IPS DF 4.7 (cell line): ENCODE data around the gene LPP.

Experiments used
- DNase-seq: peaks from one replicate; pipeline ENCODE4 v3.0.0-alpha.2; 2013; ENCODE audit warnings: low spot score; ENCODE audit errors: extremely low read depth

LPP gene

GRCh38 chr3:188734395-188734794 is 580.4 kb downstream of the LPP start:
- no peak for DNase-seq

- no peak for DNase-seq
These were observed 585.6 kb downstream of the LPP start for GRCh38 chr3:188739511-188739910.

GRCh38 chr3:188740010-188740409 is 586.1 kb downstream of the LPP start:
- no peak for DNase-seq

- DNase-seq = no peak
These were observed 589.0 kb downstream of the LPP start for GRCh38 chr3:188742755-188743550.

GRCh38 chr3:188744166-188744565 is 590.2 kb downstream of the LPP start:
- DNase-seq = no peak

- no peak for DNase-seq
These were observed 591.1 kb downstream of the LPP start for GRCh38 chr3:188745031-188745430.

GRCh38 chr3:188746291-188746783 is 592.4 kb downstream of the LPP start:
- DNase-seq = no peak

GRCh38 chr3:188747489-188747888 is 593.5 kb downstream of the LPP start:
- no peak for DNase-seq

GRCh38 chr3:188749010-188749617 is 595.2 kb downstream of the LPP start:
- DNase-seq = peak; percentile 51

- DNase-seq = no peak
These were observed 595.9 kb downstream of the LPP start for GRCh38 chr3:188749830-188750229.

- DNase-seq = no peak
These were observed 596.7 kb downstream of the LPP start for GRCh38 chr3:188750617-188751016.

- DNase-seq = no peak
These were observed 598.9 kb downstream of the LPP start for GRCh38 chr3:188752850-188753249.

- no peak for DNase-seq
These were observed 600.3 kb downstream of the LPP start for GRCh38 chr3:188754267-188754666.

GRCh38 chr3:188756241-188756640 is 602.3 kb downstream of the LPP start:
- no peak for DNase-seq

GRCh38 chr3:188759336-188760005 is 605.5 kb downstream of the LPP start:
- DNase-seq = no peak

GRCh38 chr3:188760408-188760807 is 606.5 kb downstream of the LPP start:
- no peak for DNase-seq

GRCh38 chr3:188761439-188761838 is 607.5 kb downstream of the LPP start:
- DNase-seq = no peak

- no peak for DNase-seq
These were observed 608.0 kb downstream of the LPP start for GRCh38 chr3:188761964-188762363.

GRCh38 chr3:188764609-188765008 is 610.7 kb downstream of the LPP start:
- DNase-seq = no peak

GRCh38 chr3:188769831-188770230 is 615.9 kb downstream of the LPP start:
- no peak for DNase-seq

GRCh38 chr3:188772886-188773285 is 618.9 kb downstream of the LPP start:
- DNase-seq = no peak

- no peak for DNase-seq
These were observed 621.5 kb downstream of the LPP start for GRCh38 chr3:188775412-188775811.
